Activated CD8-positive, alpha-beta memory T cell treated with anti-CD3 and anti-CD28 coated beads for 48 hours (primary cell): Measurements from ENCODE around the gene LGALS3.
"Not testable (repeated sequence)": the region's sequence is repeated elsewhere in the genome, so short reads cannot be mapped to it uniquely, and the experiment has no call there.

ENCODE experiments used
- DNase-seq, 3 experiments: peaks; one replicate each; pipeline ENCODE4 v3.0.0-alpha.2; 2020; ENCODE audit warnings: low read depth in 2 of 3, low spot score in 2 of 3

The LGALS3 gene

DNA sequence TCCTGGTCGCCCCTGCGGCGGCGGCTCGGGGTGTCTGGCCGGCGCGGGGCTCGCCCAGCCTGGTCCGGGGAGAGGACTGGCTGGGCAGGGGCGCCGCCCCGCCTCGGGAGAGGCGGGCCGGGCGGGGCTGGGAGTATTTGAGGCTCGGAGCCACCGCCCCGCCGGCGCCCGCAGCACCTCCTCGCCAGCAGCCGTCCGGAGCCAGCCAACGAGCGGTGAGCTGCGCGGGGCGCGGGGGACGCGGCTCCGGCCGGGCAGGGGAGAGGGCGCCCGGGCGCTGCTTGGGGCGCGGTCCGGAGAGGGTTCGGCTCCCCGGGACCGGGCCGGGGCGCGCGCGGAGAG is at the start of gene LGALS3:
TSS of gene LGALS3 (plus strand) at position 167 of the 342 bp plus-strand sequence. CDS start 8,122 bp downstream, outside the sequence.
- DNase-seq = no peak

DNA sequence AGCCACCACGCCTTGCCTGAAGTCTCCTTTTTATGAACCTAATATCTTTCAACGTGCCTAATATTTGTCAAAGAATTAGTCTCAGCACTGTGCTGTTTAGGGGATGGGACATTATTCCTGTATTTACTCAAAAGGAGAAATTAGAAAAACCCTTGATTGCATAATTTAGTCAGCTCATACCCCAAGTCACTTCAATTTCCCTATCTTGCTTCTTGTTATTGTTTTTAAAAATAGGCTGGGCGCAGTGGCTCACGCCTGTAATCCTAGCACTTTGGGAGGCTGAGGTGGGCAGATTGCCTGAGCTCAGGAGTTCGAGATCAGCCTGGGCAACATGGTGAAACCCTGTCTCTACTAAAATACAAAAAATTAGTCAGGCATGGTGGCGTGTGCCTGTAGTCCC is 49.1 kb upstream of the LGALS3 start:
- not testable (repeated sequence) for DNase-seq

DNA sequence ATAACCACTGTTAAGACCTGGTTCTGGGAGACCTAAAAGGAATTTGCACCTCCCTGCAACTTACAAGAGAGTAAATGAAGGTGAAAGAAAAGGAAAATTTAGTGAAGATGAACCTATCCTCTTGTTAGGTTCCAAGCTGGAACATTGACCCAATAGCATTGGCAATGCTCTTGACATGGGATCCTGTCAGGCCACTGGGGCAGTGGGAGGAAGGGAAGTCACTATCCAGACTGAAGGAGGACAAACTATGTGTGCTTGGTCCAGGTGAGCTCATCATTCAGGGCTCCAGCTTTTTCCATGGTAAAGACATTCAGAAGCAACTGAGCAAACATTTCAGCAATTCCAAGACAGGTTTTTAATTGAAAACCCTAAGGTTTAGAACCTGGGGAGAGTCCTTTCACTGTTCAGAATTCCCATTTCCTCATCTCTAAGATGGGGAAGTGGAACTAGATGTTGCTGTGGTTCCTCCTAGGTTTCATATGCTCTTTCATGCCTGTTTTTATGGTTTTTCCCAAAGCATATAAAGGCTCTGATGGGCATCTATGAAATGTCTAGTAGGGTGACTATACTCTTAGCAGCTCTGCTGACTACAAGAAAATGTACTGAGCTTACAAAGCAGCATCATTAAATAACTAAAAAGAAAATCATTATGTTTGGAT is 44.5 kb upstream of the LGALS3 start:
- DNase-seq = no peak

DNA sequence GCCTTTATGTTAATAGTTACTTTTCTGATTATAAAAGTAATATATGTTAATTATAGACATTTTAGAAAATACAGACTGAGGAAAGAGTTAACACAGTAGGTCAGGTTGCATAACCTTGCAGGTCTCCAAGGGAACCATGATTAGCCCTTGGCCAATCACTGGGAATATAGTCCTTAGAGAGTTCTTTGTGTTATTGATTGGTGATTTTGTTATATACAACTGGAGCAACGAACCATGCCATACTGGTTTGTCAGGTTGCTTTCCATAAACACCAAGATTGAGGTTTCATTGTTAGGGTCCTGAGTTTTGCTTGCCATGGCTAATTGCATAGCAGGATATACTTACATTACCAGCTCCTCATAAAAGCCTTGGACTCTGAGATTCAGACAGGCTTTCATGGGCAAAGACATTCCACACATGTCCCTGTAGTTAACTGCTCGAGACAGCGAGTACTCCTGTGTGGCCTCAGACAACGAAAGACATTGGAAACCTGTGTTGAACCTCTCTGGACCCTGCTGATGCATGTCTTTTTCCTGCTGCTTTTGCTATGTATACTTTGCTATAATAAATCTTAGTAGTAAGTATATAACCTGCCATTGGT is 43.9 kb upstream of the LGALS3 start:
- DNase-seq = no peak

DNA sequence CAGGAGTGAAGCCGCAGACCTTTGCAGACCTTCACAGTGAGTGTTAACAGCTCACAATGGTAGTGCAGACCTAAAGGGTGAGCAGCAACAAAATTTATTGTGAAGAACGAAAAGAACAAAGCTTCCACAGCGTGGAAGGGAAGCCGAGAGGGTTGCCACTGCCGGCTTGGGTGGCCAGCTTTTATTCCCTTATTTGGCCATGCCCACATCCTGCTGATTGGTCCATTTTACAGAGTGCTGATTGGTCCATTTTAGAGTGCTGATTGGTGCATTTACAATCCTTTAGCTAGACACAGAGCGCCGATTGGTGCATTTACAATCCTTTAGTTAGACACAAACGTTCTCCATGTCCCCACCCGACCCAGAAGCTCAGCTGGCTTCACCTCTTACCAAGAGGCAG is 42.1 kb upstream of the LGALS3 start:
- DNase-seq = no peak

DNA sequence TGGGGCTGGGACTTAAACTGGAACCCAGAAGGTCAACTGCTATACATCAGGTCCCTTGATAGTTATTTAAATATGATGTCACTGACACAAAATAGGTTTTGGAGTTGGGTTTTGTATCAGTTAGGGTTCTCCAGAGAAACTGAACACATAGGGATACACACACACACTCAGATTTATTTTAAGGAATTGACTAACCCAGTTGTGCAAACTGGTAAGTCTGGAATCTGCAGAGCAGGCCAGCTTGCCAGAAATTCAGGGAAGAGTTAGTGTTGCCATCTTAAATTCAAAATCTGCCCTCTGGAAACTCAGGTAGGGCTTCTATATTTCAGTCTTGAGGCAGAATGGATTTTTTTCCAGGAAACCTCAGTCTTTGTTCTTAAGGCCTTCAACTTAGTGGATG is 40.7 kb upstream of the LGALS3 start:
- no peak for DNase-seq

DNA sequence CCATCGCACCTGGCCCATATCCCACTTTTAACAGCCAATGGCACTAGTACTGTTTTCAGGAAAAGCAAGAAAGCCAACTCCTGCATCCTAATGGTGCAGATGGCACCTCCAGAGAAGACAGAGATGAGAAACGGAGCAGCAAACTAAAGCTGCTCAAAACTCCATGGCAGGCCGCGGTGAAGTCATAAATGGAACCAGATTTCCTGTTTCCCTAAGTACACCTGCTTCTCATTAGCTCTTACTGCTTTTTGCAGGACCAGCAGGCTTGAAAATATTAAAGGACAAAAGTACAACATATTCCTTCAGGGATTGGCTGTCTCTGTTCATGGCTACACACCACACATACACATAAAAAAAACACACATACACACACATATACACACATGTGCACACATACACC is 36.7 kb upstream of the LGALS3 start:
- DNase-seq = no peak

DNA sequence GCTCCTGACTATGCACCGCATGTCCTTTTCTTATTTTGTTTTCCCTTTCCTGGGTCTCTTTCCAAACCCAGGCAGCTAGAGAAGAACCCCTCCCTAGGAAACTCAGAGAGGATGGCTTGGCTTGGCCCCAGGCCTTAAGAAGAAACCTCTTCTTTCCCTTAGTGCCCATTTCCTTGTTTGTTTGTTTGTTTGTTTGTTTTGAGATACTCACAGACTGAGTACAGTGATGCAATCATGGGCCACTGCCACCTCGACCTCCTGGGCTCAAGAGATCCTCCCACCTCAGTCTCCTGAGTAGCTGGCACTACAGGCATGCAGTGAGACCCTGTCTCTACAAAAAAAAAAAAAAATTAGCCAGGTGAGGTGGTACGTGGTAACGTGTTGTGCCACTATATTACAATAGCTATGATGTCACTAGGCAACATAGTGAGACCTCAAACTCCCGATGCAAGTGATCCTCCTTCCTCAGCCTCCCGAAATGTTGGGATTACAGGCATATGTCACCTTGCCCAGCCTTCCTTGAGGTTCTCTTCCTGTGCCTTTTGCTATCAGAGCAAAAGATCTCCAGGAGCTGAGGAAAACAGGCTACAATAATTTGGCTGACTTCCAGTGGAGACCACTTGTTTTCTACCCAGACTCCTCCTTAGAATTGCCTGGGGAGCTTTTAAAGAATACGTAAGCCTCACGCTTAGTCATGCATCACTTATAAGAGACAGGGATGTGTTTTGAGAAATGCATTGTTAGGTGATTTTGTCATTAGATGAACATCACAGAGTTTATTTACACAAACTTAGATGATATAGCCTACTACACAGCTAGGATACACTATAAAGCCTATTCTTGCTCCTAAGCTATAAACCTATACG is 34.5 kb upstream of the LGALS3 start:
- no peak for DNase-seq

DNA sequence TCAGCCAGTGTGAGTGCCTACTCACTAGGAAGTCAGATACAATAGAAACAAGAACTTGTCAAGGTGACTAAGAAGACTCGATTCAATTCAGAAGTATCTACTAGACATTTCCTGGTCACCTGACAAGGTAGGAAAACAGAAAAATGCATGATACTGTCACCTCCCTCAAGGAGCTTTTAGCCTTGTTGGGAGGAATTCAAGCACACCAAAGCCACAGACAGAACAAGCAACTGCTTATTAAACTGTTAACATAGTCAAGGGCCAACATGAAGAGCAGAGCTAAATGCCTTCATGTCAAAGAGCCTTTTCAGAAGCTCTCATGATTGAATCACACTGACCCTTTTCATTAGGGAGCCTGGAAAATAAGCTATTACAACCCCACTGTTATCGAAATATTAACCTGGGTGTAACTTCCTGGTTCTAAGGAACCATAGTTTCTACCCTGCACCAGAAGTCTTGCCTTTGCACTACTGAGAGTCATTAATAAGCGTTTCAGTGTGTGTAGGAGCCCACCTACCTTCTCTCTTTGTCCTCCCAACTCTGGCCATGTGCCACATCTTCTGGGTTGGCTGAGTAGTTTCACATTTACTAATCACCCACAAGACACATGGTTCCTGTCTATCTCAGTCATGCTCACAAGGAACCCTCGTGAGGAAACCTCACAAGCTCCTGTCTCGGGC is 31.0 kb upstream of the LGALS3 start:
- peak in 2 of 3 experiments; percentile 19 to 33 for DNase-seq

DNA sequence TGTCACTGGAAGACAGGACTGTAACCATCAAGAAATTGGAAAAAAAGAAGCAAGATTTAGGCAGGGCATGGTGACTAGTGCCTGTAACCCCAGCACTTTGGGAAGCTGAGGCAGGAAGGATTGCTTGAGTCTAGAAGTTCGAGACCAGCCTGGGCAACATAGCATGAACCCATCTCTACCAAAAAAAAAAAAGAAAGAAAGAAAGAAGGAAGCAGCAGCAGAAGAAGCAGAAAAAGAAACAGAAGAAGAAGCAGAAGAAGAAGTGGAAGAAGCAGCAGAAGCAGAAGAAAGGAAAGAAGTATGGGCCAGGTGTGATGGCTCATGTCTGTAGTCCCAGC is 30.5 kb upstream of the LGALS3 start:
- DNase-seq = no peak

DNA sequence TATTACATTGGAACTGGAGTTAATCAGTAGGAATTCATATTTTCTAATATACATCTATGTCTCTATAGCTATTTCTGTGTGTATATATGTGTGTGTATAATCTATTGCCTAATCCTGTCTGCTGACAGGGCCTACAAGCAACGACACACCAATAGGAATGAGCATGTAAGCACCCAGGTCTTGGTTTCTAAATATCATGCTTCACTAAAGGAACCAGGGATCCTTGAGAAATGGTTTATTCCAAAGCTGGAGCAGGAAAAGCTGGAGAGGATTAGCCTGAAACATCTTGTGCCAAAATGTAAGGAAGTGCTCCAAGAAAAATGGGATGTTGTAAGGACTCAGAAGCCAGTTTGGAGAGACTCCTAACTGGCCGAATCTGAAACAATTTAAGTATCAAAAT is 29.3 kb upstream of the LGALS3 start:
- no peak for DNase-seq

DNA sequence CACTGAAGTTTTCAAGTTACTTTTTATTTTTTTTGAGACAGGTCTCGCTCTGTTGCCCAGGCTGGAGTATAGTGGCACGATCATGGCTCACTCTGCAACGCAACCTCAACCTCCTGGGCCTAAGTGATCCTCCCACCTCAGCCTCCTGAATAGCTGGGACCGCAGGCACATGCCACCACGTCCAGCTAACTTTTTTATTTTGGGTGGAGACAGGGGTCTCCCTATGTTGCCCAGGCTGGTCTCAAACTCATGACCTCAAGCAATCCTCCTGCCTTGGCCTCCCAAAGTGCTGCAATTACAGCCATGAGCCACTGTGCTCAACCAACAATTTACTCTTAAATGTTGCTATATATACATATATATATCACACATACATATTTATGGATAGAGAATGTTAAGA is 27.4 kb upstream of the LGALS3 start:
- no peak for DNase-seq

DNA sequence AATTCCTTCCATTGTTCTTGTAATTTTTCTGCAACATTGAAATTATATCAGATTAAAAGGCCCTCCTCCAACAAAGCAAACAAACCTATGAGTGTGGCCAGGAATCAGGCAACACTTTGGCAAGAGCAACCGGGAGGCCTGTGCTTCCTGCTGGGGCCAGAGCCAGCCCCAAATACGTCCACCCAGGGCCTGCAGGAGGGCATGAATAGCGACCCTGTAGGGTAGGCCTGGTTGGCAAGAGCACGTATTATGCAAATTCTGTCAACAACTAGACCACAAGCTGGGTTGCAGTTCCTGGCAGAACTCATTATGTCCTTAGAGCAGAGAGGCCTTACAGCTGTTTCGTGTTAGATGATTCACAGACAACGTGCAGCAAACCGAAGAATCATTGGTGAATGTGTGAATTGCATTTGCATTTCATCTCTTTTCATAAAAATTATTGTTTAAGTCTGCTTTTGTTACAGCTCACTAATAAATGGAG is 26.9 kb upstream of the LGALS3 start:
- peak in 1 of 3 experiments; percentile 27 for DNase-seq

DNA sequence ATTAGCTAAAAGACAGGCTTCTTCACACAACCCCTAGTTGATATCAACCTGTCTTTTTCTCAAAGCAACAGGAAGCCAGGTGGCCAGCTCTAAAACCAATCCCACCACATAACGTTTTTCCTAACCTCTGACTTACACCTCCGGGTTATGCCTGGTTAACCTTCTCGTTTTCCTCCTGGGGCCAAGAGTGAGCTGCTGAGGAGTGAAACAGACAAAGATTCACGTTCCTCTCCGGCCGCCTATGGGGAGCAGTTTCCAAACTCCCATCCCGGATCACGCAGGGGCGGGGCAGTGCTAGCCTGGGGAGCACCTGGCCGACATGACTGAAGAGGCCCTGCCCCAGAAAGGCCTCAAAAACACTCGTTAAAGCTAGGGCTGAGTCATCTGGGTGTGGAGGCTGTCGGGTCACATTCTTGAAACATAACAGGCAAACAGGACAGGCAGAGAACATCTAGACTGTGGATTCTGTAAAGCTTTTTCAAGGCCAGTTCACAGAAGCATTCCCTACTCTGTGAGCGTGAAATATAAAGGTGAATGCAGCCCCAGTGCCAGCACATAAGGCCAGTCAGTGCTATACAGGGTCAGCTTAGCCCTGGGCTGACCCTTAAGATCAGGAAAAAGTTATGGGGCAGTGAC is 25.9 kb upstream of the LGALS3 start:
- peak in 2 of 3 experiments; percentile 20 to 36 for DNase-seq

DNA sequence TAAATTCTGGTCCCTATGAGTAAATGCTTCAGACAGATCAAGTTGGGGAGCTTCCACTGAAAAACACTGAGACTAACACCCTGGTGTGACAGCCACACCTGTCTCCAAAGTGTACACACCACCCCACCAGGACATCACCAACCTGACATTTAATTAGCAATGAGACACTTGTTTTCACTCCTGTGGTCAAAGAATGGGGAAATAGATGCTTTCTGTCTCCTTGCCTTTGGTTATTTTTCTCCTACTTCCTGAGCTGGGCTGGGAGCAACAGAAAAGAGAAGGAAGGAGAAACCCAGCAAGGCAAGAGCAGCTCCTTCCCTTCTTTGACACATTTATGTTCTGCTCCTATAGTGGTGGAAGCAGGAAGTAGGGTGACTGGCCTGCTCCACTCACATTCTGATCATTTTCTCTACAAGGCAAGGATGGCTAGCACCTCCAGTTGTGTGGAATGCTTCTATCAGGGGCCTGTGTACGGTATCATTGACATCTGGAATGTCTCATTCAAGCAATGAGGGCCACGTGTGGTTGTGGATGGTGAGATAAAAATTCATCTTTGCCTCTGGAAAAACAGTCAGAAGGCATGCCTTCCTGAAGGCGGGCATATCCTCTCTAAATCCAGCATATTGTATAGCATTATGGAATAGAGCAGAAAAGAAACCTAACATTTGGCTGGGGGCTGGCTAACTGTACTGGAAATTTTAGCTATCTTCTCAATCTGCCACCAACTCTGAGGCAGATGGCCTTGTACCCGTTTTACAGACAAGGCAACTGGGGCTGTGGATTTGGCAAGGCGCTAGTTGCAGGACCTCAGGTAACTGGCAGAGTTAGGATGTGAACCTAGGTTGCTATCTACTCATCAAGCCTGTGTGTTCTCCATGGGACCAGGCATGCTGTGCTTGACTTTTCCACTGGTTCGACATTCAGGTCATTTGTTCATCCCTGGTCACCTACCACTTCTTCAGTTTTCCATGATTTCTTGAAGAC is 24.8 kb upstream of the LGALS3 start:
- DNase-seq = no peak

DNA sequence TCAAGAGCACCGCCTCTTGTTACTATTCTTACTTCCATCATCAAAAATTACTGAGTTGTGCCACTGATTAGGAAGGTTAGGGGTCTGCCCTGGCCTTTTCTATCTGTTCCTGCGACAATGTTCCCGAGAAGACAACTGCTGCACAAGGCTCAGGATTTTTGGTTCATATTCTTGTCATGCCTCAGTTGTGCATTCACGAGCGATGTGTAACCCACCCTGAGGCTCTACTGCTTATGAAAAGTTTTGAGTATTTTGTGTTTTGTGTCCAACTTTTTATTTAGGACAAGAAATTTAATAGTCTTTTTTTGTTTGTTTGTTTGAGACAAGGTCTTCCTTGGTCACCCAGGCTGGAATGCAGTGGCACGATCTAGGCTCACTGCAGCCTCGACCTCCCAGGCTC is 23.1 kb upstream of the LGALS3 start:
- DNase-seq = no peak

DNA sequence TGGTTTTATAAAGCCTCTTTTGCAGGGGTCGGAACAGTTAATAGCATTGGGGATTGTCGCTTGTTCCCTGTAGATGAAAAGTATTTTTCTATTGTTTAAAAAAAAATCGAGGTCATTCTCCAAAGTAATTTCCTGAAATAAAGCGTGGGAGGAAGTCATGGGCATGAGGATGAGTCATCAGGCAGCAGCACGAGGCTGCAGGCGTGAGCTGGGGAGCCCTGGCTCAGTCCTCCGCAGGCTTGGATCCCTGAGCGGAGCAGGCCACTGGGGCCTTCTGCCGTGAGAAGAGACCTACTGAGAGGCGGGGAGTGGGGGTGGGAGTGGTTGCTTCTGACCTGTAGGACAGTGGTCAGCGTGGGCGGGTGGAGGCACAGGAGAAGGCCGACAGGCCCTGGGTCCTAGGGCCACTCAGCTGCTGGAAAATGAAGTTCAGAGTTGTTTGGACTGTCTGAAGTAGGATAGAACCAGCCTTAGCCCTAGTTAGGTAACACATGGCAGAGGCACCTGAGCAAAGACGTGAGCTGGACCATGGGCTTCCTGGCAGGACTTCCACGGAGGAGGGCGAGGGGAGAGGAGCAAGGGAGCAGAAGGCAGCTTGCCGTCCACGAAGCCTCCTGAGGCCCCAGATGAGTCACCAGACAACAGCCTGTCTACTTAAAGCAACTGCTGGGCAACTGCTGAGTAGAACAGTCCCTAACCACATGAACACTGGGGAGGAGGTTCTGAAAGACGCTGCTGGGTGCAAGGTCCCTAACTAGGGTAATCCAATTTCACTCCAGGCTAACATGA is 21.1 kb upstream of the LGALS3 start:
- no peak for DNase-seq

DNA sequence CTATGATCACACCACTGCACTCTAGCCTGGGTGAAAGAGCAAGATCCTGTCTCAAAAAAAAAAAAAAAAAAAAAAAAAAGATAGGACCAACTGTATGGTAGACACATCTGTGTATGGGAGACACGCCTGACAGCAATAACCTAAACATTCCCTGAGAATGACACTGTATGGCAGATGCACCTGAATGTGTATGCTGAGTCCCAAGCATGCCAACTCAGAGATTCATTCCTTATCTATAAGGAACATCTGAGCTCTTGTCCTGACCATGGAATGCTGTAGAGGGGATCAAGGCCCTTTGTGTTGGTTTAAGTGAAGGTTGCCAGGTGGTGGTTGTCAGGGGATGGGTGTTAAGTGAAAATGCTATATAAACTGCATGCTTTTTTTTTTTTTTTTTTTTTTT is 19.2 kb upstream of the LGALS3 start:
- no peak for DNase-seq

DNA sequence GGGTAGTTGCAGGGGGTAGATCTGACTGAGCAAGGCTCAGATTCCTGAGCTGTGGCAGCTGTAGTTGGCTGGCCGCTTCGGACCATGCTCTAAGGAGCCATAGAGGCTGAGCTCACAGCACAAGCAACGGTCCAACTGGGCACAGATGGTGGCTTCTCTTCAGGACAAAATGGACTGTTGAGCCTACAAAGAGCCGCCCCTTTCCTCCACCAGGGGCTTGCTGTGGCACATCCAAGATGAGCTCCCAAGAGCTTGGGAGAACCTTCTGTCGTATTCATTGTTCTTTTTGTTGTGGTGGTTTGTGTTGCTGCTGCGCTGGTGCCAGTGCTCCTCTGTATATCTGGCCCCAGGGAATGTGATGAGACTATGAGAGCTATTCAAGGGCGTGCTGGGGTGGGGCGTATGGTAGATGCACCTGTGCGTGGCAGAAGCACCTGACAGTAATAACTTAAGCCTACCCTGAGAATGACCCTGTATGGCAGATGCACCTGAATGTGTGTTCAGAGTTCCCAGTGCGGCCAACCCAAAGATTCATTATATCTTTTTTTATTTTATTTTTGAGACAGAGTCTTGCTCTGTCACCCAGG is 17.8 kb upstream of the LGALS3 start:
- no peak for DNase-seq
